Left kidney (tissue), 2 donors: ENCODE data around the gene RANBP10. TPM values are rescaled to one million over a fixed set of nuclear protein-coding genes. Genes with fewer than 3 reads are reported as not detected.
"Not testable (repeated sequence)": the region's sequence is repeated elsewhere in the genome, so short reads cannot be mapped to it uniquely, and the experiment has no call there.

Source experiments
- DNase-seq: peaks from one replicate; pipeline ENCODE4 v3.0.0-alpha.2; 2013
- polyA plus RNA-seq: library from polyadenylated mRNA; unstranded; fragments of 120-200 nt; gene quantifications from one replicate; pipeline ENCODE4 v1.2.1, GENCODE V29; 2013; ENCODE audit not compliant: insufficient read length

RANBP10 gene
- polyA plus RNA-seq, 1 donor = 29.3 TPM

GRCh38 chr16:67713647-67714273 lies 92.6 kb downstream of the RANBP10 start:
- DNase-seq = no peak

GRCh38 chr16:67710607-67711006 lies 95.8 kb downstream of the RANBP10 start:
- no peak for DNase-seq

- no peak for DNase-seq
Observed at GRCh38 chr16:67709050-67709449, 97.3 kb downstream of the RANBP10 start.

- DNase-seq = no peak
Observed at GRCh38 chr16:67708368-67708771, 98.0 kb downstream of the RANBP10 start.

- DNase-seq = no peak
Observed at GRCh38 chr16:67707790-67708189, 98.6 kb downstream of the RANBP10 start.

GRCh38 chr16:67707210-67707609 lies 99.2 kb downstream of the RANBP10 start:
- DNase-seq = no peak

GRCh38 chr16:67704110-67704509 lies 102.2 kb downstream of the RANBP10 start:
- no peak for DNase-seq

- no peak for DNase-seq
Observed at GRCh38 chr16:67703626-67704025, 102.7 kb downstream of the RANBP10 start.

GRCh38 chr16:67702130-67702529 lies 104.2 kb downstream of the RANBP10 start:
- DNase-seq = no peak

- no peak for DNase-seq
Observed at GRCh38 chr16:67701420-67701819, 104.9 kb downstream of the RANBP10 start.

GRCh38 chr16:67699265-67699664 lies 107.1 kb downstream of the RANBP10 start:
- no peak for DNase-seq

- no peak for DNase-seq
Observed at GRCh38 chr16:67697422-67698185, 108.8 kb downstream of the RANBP10 start.

- no peak for DNase-seq
Observed at GRCh38 chr16:67694611-67695010, 111.7 kb downstream of the RANBP10 start.

GRCh38 chr16:67693517-67694285 lies 112.7 kb downstream of the RANBP10 start:
- not testable (repeated sequence) for DNase-seq

- no peak for DNase-seq
Observed at GRCh38 chr16:67685388-67686112, 120.8 kb downstream of the RANBP10 start.

GRCh38 chr16:67683767-67684166 lies 122.6 kb downstream of the RANBP10 start:
- no peak for DNase-seq

- DNase-seq = no peak
Observed at GRCh38 chr16:67679935-67680897, 126.1 kb downstream of the RANBP10 start.

GRCh38 chr16:67678354-67679023 lies 127.9 kb downstream of the RANBP10 start:
- DNase-seq = no peak

GRCh38 chr16:67677712-67678111 lies 128.6 kb downstream of the RANBP10 start:
- no peak for DNase-seq

GRCh38 chr16:67676939-67677338 lies 129.4 kb downstream of the RANBP10 start:
- DNase-seq = no peak
